Cerebellar nuclear complex (tissue), 1 donor: ENCODE results near the gene PRAMEF18.
"Not testable (repeated sequence)": the region's sequence is repeated elsewhere in the genome, so short reads cannot be mapped to it uniquely, and the experiment has no call there.

Source experiments
- DNase-seq, 2 experiments: peaks; one replicate each; lab custom pipeline; 2025; lab: John Stamatoyannopoulos, UW

Gene PRAMEF18, protein sequence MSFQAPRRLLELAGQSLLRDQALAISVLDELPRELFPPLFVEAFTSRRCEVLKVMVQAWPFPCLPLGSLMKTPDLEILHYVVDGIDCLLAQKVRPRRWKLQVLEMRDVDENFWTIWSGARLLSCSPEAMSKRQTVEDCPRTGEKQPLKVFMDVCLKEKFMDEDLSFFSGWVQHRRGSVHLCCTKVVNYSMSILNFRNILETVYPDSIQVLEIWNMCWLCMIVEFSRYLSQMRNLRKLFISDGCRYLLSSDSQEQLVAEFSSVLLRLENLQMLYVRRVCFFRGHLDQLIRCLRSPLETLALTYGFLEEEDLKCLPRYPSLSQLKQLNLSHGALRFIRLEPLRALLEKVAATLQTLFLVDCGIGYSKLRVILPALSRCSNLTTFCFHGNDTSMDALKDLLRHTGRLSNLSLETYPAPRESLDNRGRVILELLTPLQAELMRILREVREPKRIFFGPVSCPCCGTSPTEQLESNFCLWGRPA

DNA sequence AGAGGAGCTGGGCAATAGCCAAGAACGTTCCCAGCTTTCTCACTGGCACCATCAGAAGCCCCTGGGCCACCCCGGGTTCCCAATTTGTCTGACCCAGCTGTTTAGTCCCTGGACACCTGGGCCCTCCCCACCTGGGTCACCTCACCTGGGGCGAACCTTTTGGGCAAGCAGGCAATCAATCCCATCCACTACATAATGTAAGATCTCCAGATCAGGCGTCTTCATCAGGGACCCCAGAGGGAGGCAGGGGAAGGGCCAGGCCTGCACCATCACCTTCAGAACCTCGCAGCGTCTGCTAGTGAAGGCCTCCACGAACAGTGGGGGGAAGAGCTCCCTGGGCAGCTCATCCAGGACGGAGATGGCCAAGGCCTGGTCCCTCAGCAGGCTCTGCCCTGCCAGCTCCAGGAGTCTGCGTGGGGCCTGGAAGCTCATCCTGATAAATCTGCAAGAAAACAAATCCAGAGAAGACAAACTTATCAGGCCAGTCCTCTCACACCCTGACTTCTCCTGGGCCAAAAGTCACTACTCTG is at the start of gene PRAMEF18:
Gene PRAMEF18, minus strand, starts transcription at position 480 of the 530 bp plus-strand sequence. Its CDS starts 48 bp downstream, at position 432.
- not testable (repeated sequence) for DNase-seq

DNA sequence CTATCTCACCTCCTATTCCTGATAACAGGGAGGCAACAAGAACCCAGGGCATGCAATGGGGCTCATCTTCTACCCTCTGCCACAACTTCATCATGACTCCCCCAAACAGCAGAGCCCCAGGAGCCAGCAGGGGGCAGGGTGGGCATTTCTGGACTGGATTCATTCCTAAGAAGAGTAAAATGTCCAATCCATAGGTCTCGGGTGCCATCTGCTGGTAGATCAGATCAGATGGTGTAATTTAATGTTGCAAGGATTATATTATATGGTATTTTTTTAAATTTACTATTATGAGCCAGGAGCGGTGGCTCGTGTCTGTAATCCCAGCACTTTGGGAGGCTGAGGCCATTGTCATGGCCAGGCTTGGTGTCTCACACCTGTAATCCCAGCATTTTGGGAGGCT is 39.2 kb upstream of the PRAMEF18 start:
- not testable (repeated sequence) for DNase-seq

DNA sequence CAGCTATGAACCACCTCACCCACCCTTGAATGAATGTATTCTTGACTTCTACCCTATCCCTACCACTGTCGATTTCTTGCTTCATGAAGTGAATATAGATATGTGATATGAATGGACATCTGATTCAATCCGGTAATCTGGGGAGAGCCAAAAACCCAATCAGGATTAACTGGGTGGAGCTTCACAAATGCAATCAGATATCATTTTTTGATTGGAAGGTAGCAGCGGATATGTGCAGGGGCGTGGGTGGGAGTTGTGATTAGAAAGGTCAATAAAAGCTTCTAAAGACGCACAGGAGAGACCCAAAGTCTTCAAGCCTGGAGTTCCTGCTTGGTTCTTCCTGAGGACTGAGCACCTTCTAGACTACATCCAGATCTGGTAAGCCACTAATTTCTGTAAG is 27.9 kb upstream of the PRAMEF18 start, which contains the start of gene PRAMEF5:
Gene PRAMEF5, plus strand, starts transcription at position 301 of the 400 bp plus-strand sequence. CDS start 5,071 bp downstream, outside the sequence.
- DNase-seq: not testable (repeated sequence)

DNA sequence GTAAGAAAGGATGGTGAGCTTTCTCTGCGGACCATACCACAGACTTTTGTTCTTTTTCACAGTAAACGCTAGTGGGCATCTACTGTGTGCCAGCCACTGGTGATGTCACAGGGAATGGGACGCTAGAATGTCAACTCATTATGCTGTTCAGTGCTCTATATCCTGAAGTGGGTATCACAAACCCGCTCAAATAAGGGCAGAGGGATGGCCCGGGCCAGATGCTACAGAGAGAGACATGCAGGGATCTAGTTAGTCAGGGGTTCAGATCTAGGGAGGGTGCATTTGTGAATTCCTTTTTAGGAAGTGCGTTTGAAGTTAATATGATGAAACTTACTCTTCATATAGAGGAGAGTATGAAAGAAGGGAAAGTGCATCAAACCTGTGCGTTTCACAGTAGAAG is 21.2 kb upstream of the PRAMEF18 start:
- DNase-seq: not testable (repeated sequence)

DNA sequence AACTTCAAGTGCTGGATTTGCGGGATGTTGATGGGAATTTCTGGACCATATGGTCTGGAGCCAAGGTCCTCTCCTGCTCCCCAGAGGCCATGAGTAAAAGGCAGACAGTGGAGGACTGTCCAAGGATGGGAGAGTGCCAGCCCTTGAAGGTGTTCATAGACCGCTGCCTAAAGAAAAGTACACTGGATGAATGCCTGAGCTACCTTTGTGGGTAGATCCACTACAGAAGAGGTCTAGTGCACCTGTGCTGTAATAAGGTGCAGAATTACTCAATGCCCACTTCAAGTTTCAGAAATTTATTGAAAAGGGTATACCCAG is 20.6 kb upstream of the PRAMEF18 start:
- DNase-seq: not testable (repeated sequence)

DNA sequence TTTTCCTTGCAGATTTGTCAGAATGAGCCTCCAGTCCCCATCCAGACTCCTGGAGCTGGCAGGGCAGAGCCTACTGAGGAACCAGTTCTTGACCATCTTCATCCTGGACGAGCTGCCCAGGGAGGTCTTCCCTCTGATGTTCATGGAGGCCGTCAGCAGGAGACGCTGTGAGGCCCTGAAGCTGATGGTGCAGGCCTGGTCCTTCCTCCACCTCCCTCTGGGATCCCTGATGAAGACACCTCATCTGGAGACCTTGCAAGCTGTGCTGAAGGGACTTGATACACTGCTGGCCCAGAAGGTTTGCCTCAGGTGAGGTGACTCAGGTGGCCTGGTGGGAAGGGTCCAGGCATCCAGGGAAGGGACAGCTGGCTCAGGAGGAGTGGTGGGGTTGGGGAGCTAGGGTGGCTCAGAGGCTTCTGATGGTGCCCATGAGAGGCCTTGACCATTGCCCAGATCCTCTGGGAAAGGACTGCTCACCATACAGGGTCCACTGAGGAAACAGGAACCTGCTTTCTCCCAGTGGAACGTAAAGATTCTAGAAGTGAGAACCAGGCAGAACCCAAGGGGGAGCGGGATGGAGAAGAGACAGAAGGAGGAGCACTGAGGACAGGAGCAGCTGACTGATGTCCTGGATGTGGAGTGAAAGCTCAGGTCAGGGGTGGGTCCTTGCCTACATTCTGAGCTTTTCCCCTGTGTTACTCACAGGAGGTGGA is 20.0 kb upstream of the PRAMEF18 start:
- not testable (repeated sequence) for DNase-seq

DNA sequence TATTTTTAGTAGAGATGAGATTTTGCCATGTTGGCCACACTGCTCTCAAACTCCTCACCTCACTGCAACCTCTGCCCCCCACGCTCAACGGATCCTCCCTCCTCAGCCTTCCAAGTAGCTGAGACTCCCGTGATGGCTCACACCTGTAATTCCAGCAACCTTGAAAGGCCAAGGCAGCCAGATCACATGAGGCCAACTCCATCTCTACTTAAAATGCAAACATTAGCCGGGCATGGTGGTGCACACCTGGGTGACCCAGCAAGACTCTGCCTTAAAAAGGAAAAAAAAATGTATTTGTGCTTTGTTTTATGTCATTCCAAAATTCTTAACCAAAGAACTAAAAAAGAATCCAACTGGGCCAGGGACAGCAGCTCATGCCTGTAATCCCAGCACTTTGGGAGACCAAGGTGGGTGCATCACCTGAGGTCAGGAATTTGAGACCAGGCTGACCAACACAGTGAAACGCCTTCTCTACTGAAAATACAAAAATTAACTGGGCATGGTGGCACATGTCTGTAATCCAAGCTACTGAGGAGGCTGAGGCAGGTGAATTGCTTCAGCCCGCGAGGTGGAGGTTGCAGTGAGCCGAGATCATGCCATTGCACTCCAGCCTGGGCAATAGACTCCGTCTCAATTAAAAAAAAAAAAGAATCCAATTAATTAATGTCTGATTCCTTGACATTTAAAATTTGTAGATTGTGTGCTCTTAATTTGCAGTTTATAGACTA is 17.7 kb upstream of the PRAMEF18 start:
- not testable (repeated sequence) for DNase-seq

DNA sequence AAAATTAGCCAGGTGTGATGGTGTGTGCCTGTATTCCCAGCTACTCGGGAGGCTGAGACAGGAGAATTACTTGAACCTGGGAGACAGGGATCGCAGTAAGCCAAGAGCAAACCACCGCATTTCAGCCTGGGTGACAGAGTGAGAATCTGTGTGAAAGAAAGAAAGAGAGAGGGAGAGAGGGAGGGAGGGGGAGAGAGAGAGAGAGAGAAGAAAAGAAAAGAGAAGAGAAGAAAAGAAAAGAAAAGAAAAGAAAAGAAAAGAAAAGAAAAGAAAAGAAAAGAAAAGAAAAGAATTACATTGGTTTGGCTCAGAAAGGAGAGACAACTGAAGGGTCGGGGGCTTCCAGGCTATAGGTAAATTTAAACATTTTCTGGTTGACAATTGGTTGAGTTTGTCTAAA is 13.7 kb upstream of the PRAMEF18 start:
- not testable (repeated sequence) for DNase-seq

DNA sequence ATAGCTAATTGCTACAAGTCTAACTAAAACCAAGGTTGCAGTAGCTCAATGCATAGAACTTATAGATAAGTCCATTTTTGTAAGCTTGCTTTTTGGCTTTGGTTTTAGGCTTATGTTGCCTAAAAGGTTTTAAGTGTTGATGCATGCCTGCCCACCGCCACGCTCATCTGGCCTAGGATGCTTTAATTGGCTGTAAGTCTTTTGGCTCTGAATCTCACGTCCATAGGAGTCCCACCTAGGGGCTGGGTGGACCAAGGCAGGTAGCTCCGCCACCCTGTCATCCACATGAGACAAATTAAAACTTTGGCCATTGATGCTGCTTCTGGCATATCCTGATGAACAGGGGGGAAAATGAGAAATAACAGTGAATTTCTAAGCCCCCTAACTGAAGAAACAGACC is 11.6 kb upstream of the PRAMEF18 start:
- not testable (repeated sequence) for DNase-seq

DNA sequence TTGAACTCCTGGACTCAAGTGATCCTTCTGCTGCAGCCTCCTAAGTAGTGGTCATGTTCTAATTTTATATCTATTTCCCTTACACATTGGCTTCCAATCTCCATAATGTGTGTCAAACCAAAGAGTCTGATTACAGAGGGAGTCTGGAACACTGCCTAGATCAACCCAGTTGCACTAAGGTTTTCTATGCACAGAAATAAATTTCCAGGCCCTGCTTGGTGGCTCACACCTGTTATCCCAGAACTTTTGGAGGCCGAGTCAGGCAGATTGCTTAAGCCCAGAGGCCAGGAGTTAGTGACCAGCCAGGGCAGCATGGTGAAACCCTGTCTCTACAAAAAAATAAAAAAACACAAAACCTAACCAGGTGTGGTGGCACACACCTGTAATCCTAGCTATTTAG is 8.1 kb upstream of the PRAMEF18 start:
- DNase-seq: not testable (repeated sequence)

DNA sequence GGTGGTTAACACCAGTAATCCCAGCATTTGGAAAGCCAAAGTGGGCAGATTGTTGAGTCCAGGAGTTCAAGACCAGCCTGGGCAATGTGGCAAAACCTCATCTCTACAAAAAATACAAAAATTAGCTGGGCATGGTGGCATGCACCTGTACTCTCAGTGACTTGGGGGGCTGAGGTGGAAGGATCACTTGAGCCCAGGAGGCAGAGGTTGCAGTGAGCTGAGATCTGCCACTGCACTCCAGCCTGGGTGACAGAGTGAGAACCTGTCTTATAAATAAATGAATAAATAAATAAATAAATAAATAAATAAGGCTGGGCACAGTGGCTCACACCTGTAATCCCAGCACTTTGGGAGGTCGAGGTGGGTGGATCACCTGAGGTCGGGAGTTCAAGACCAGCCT is 6.1 kb upstream of the PRAMEF18 start:
- DNase-seq: not testable (repeated sequence)

DNA sequence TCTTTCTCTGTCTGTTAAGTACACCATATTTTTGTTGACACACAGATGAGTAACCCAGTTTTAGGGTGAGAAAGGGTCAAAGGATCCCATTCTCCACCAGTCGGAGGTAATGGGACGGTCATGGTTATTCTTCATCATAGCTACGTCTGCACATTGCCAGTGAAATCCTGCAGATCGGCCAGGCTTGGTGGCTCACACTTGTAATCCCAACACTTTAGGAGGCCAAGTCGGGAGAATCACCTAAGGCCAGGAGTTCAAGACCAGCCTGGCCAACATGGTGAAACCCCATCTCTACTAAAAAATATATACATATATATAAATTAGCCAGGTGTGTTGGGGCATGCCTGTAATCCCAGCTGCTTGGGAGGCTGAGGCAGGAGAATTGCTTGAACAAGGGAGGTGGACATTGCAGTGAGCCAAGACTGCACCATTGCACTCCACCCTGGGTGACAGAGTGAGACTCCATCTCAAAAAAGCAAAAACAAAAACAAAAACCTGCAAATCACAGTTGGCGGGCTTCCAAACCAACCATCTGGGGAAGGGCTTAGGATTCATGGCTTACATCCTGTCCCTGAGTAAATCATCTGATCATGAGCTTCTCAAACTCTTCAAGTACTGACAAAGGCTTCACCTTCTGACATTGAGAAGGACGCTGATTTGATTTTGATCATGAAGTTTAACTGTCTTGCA is 5.3 kb upstream of the PRAMEF18 start:
- DNase-seq: not testable (repeated sequence)

DNA sequence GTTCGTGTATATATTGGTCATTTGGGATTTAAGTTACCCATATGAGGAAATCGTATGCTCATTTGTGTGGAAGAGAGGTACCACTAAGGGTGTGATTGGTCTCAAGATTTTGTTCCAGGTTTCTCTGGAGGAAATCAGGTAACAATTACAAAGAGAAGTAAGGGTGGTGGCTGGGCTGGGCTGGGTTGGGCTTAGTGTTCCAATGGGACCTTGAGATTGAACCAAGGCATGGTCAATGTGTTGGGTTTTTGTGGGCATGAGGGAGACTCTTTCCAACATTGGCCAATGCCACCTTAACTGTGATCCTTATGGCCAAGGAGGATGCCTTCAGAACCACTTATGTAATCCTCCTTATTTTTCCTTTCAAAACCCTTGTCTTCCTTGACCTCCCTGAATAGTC is 4.6 kb upstream of the PRAMEF18 start:
- not testable (repeated sequence) for DNase-seq

DNA sequence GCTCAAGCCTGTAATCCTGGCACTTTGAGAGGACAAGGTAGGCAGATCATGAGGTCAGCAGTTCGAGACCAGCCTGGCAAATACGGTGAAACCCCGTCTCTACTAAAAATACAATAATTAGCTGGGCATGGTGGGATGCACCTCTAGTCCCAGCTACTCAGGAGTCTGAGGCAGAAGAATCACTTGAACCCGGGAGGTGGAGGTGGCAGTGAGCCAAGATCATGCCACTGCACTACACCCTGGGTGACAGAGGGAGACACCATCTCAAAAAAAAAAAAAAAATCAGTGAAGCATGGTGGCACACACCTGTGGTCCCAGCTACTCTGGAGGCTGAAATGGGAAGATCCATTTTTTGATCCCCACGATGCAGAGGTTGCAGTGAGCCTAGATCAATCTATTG is 4.1 kb upstream of the PRAMEF18 start:
- DNase-seq: not testable (repeated sequence)

DNA sequence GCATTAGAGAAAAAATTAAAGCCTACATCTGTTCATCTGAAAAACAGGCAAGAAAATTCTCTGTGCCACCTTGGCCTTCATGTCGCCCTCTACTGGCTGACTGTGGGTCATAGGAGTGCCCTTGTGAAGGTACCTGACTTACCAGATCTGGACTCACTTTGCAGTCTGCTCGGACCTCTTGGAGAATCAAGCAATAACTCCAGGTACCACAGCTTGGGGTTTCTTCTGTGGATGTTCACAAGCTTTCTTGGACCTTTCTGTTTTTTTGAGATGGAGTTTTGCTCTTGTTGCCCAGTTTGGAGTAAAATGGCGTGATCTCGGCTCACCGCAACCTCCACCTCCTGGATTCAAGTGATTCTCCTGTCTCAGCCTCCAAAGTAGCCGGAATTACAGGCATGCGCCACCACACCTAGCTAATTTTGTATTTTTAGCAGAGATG is 2.4 kb upstream of the PRAMEF18 start:
- no peak for DNase-seq

DNA sequence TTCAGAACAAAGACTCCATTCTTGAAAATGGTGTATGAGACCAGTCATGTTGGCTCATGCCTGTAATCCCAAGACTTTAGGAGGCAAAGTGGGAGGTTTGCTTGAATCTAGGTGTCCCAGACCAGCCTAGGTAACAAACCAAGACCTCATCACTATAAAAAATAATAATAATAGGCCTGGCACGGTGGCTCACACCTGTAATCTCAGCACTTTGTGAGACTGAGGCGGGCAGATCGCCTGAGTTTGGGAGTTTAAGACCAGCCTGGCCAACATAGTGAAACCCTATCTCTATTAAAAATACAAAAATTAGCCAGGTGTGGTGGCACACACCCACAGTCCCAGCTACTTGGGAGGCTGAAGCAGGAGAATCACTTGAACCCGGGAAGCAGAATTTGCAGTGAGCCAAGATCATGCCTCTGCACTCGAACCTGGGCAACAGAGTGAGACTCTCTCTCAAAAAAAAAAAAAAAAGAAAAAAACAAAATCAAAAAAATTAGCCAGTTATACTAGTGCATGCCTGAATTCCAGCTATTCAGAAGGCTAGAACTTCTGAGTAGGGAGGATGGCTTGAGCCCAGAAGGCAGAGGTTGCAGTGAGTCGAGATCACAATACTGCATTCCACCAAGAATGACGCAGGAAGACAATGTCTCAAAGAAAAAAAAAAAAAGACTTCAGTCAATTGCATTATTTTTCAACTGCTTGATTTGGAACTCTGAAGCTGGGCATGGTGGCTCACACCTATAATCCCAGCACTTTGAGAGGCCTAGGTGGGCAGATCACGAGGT is 1.5 kb upstream of the PRAMEF18 start:
- not testable (repeated sequence) for DNase-seq

DNA sequence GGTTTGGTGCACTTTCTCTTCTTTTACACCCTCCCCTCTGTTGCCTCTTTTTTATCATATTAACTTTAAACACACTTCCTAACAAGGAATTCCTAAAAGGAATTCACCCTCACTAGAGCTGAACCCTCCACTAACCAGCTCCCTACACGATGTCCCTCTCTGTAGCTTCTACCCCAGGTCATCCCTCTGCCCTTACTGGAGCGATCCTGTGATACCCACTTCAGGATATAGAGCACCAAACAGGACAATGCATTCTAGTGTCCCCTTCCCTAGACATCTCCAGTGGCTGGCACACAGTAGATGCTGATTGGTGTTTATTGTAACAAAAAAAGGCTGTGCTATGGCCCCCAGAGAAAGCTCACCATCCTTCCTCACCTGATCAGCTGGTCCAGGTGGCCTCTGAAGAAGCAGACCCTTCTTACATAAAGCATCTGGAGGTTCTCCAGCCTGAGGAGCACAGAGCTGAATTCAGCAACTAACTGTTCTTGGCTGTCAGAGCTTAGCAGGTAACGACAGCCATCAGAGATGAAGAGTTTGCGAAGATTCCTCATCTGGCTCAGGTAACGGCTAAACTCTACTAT is 1.4 kb downstream of the PRAMEF18 start:
- no peak for DNase-seq

DNA sequence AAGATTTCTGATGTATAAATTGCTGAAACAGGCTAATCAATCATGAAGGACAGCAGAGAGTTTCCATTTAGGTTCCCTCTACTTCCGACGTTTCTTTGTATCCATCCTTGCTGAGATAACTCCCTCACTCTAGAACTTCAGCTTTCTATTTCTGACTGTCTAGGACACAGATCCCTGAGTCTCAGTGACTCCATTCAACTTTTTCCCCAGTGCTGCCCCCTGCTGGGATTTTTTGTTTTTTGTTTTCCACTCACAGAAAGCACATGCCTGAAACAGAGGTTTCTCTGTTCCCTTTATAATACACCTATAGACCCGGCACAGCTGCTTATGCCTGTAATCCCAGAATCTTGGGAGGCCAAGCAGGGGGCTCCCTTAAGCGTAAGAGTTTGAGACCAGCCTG is 3.2 kb downstream of the PRAMEF18 start:
- DNase-seq: not testable (repeated sequence)

DNA sequence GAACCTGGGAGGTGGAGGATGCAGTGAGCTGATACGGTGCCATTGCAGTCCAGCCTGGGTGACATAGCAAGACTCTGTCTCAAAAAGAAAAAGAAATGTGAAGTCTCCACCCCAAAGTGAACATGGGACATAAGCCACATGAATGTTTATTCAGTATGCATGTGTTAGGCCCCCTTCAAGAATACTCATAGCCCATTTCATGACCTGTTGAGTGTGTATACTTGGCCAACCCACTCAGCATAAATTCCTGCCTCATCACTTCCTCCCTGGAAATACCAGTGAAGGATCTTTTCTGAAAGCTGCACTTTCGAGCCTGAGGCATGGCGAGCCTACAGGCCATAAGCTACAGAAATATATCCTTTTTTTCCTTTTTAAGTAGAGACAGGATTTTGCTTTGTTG is 6.8 kb downstream of the PRAMEF18 start:
- not testable (repeated sequence) for DNase-seq

DNA sequence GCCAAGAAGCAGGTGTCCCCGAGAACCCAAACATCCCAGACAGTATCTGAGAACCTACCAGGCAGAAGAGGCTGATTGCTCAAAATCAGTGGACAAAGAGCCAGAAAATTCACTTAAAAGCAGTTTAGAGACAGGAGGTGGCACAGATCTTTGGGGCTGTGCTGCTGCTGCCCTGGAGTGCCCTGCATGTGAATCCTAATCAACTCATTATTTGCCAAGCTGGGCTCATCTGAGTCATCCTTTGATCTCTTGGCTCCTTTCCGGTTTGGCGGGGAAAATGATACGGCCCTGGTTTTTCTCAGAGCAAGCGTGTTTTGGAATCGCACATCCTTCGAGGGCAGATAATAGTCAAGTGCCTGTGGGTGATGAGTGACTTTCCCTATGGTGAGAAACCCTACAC is 9.3 kb downstream of the PRAMEF18 start:
- DNase-seq: not testable (repeated sequence)
